Muscle of arm (tissue), 14 donors: Measurements from ENCODE around the gene STAMBPL1. TPM values are rescaled to one million over a fixed set of nuclear protein-coding genes. Genes with fewer than 3 reads are reported as not detected.
"Not testable (repeated sequence)": the region's sequence is repeated elsewhere in the genome, so short reads cannot be mapped to it uniquely, and the experiment has no call there.

Experiments used
- DNase-seq: peaks from one replicate; pipeline ENCODE4 v3.0.0-alpha.2; 2013
- long read RNA-seq, 11 donors: transcript quantifications; one replicate each; lab custom pipeline, GENCODE V29; 2026
- polyA plus RNA-seq, 12 donors: library from polyadenylated mRNA; unstranded; fragments of 120-200 nt; gene quantifications; one replicate each; pipeline ENCODE4 v1.2.1, GENCODE V29; 2013; ENCODE audit not compliant: insufficient read length in 12 of 12

STAMBPL1 gene
- 10 to 100 TPM in 2 of 12 donors, 1 to 10 TPM in 9, not detected in 1; 4.8 to 14.3 (median 7.1) TPM for polyA plus RNA-seq
- long read RNA-seq, donor 1, transcript STAMBPL1-203 (11 exons, 2,532 nt) = major isoform, 5 of 3,696 reads
- long read RNA-seq, donor 1, partial matches to known transcripts = 3,175 of 3,696 reads
- long read RNA-seq, donor 1, other reads (novel, unspliced or antisense) = 515 of 3,696 reads
- long read RNA-seq, donor 2, partial matches to known transcripts = 291 of 574 reads
- long read RNA-seq, donor 2, other reads (novel, unspliced or antisense) = 283 of 574 reads
- long read RNA-seq, donor 3 = 0 reads
- long read RNA-seq, donor 4 = 0 reads
- long read RNA-seq, donor 5 = 0 reads
- long read RNA-seq, donor 6 = 0 reads
- long read RNA-seq, donor 7, partial matches to known transcripts = 0 of 1 reads
- long read RNA-seq, donor 7, other reads (novel, unspliced or antisense) = 0 of 1 reads
- long read RNA-seq, donor 8, partial matches to known transcripts = 0 of 2 reads
- long read RNA-seq, donor 8, other reads (novel, unspliced or antisense) = 0 of 2 reads
- long read RNA-seq, donor 9, partial matches to known transcripts = 208 of 208 reads
- long read RNA-seq, donor 9, other reads (novel, unspliced or antisense) = 0 of 208 reads
- long read RNA-seq, donor 10, partial matches to known transcripts = 0 of 1 reads
- long read RNA-seq, donor 10, other reads (novel, unspliced or antisense) = 0 of 1 reads
- long read RNA-seq, donor 11, partial matches to known transcripts = 388 of 388 reads
- long read RNA-seq, donor 11, other reads (novel, unspliced or antisense) = 0 of 388 reads

- peak; percentile 43 for DNase-seq
These were observed at the start of gene STAMBPL1 for GRCh38 chr10:88879534-88880281. Gene STAMBPL1 (plus strand): TSS chr10:88880245. CDS start chr10:88901709, 21,464 bp downstream.

GRCh38 chr10:88830643-88831268, 49.3 kb upstream of the STAMBPL1 start:
- DNase-seq = no peak

- no peak for DNase-seq
These were observed 48.3 kb upstream of the STAMBPL1 start for GRCh38 chr10:88831709-88832108.

- no peak for DNase-seq
These were observed 47.7 kb upstream of the STAMBPL1 start for GRCh38 chr10:88832376-88832775.

GRCh38 chr10:88833156-88833555, 46.9 kb upstream of the STAMBPL1 start:
- no peak for DNase-seq

GRCh38 chr10:88833723-88834122, 46.3 kb upstream of the STAMBPL1 start:
- DNase-seq = no peak

GRCh38 chr10:88835096-88835909, 44.7 kb upstream of the STAMBPL1 start:
- peak; percentile 89 for DNase-seq

- DNase-seq = no peak
These were observed 44.2 kb upstream of the STAMBPL1 start for GRCh38 chr10:88835910-88836221.

- DNase-seq = not testable (repeated sequence)
These were observed 42.4 kb upstream of the STAMBPL1 start for GRCh38 chr10:88837632-88838031.

- DNase-seq = no peak
These were observed 41.2 kb upstream of the STAMBPL1 start for GRCh38 chr10:88838766-88839350.

GRCh38 chr10:88840104-88840503, 39.9 kb upstream of the STAMBPL1 start:
- no peak for DNase-seq

GRCh38 chr10:88840881-88841280, 39.2 kb upstream of the STAMBPL1 start:
- no peak for DNase-seq

- no peak for DNase-seq
These were observed 38.5 kb upstream of the STAMBPL1 start for GRCh38 chr10:88841316-88842111.

GRCh38 chr10:88843171-88843570, 36.9 kb upstream of the STAMBPL1 start:
- no peak for DNase-seq

- no peak for DNase-seq
These were observed 31.5 kb upstream of the STAMBPL1 start for GRCh38 chr10:88848499-88848898.

GRCh38 chr10:88849234-88849633, 30.8 kb upstream of the STAMBPL1 start:
- no peak for DNase-seq

- DNase-seq = no peak
These were observed 29.3 kb upstream of the STAMBPL1 start for GRCh38 chr10:88850712-88851111.

- no peak for DNase-seq
These were observed 28.3 kb upstream of the STAMBPL1 start, which contains the start of gene ANKRD22 for GRCh38 chr10:88851706-88852105. Gene ANKRD22 (minus strand): TSS chr10:88851844. CDS start chr10:88851607, 237 bp downstream.

- no peak for DNase-seq
These were observed 27.7 kb upstream of the STAMBPL1 start for GRCh38 chr10:88852327-88852726.
